ENCODE measurements around the gene LDLRAD4. TPM values are rescaled to one million over a fixed set of nuclear protein-coding genes. Genes with fewer than 3 reads are reported as not detected.

The LDLRAD4 gene
- total RNA-seq, 2 donors from 2014 or later = 112 to 120 TPM

GRCh38 chr18:13405305-13406038, 186.9 kb downstream of the LDLRAD4 start:
- Mint-ChIP-seq H3K4me1 (peaks cover 19% of the 10 kb centered on the region), H3K27me3 (no peaks in the 10 kb centered on the region), H3K4me3 (no peak overlapping the region), H3K36me3 (ENCODE audit: low read depth) (peaks cover 5% of the 10 kb centered on the region), H3K27ac (no peak overlapping the region)
- ATAC-seq (no peak), DNase-seq (no peak)
- no peaks in the 10 kb centered on the region for H3K9me3 ChIP-seq (ENCODE audit: control insufficient read depth, low read length, poor library complexity, severe bottlenecking)

- Mint-ChIP-seq H3K27ac (no peak overlapping the region), H3K4me3 (no peak overlapping the region), H3K27me3 (no peaks in the 10 kb centered on the region), H3K36me3 (ENCODE audit: low read depth) (peaks cover 5% of the 10 kb centered on the region), H3K4me1 (peaks cover 15% of the 10 kb centered on the region)
- H3K9me3 ChIP-seq (ENCODE audit: control insufficient read depth, low read length, poor library complexity, severe bottlenecking) = no peaks in the 10 kb centered on the region
- ATAC-seq = no peak
- DNase-seq = no peak
These were observed 187.6 kb downstream of the LDLRAD4 start for GRCh38 chr18:13406049-13406615.

GRCh38 chr18:13406736-13407135, 188.2 kb downstream of the LDLRAD4 start:
- Mint-ChIP-seq H3K4me1 (peaks cover 15% of the 10 kb centered on the region), H3K4me3 (no peak overlapping the region), H3K27ac (no peak overlapping the region), H3K36me3 (ENCODE audit: low read depth) (peaks cover 5% of the 10 kb centered on the region), H3K27me3 (no peaks in the 10 kb centered on the region)
- no peaks in the 10 kb centered on the region for H3K9me3 ChIP-seq (ENCODE audit: control insufficient read depth, low read length, poor library complexity, severe bottlenecking)
- no peak for DNase-seq
- ATAC-seq = no peak

GRCh38 chr18:13407484-13407883, 188.9 kb downstream of the LDLRAD4 start:
- H3K36me3 Mint-ChIP-seq (ENCODE audit: low read depth) = peaks cover 5% of the 10 kb centered on the region
- H3K27me3 Mint-ChIP-seq = no peaks in the 10 kb centered on the region
- no peaks in the 10 kb centered on the region for H3K9me3 ChIP-seq (ENCODE audit: control insufficient read depth, low read length, poor library complexity, severe bottlenecking)
- no peak for DNase-seq
- peaks cover 14% of the 10 kb centered on the region for H3K4me1 Mint-ChIP-seq
- H3K27ac Mint-ChIP-seq = no peak overlapping the region
- ATAC-seq = no peak
- H3K4me3 Mint-ChIP-seq = no peak overlapping the region

- peak overlapping the region; percentile 83 for H3K27ac Mint-ChIP-seq
- no peaks in the 10 kb centered on the region for H3K9me3 ChIP-seq (ENCODE audit: control insufficient read depth, low read length, poor library complexity, severe bottlenecking)
These were observed 190.5 kb downstream of the LDLRAD4 start for GRCh38 chr18:13409026-13409425.

GRCh38 chr18:13409997-13410396, 191.4 kb downstream of the LDLRAD4 start:
- no peak overlapping the region for H3K4me3 Mint-ChIP-seq
- ATAC-seq (no peak), DNase-seq (no peak)
- H3K9me3 ChIP-seq (ENCODE audit: control insufficient read depth, low read length, poor library complexity, severe bottlenecking) = no peaks in the 10 kb centered on the region
- no peaks in the 10 kb centered on the region for H3K27me3 Mint-ChIP-seq
- no peak overlapping the region for H3K27ac Mint-ChIP-seq
- peaks cover 5% of the 10 kb centered on the region for H3K36me3 Mint-ChIP-seq (ENCODE audit: low read depth)
- H3K4me1 Mint-ChIP-seq = peaks cover 17% of the 10 kb centered on the region

More at GRCh38 chr18:13409026-13409425, 190.5 kb downstream of the LDLRAD4 start:
- Mint-ChIP-seq H3K4me1 (peaks cover 13% of the 10 kb centered on the region), H3K36me3 (ENCODE audit: low read depth) (peaks cover 5% of the 10 kb centered on the region), H3K4me3 (no peak overlapping the region), H3K27me3 (no peaks in the 10 kb centered on the region)
- no peak for ATAC-seq
- DNase-seq = no peak

GRCh38 chr18:13410471-13410870, 191.9 kb downstream of the LDLRAD4 start:
- ATAC-seq = no peak
- H3K9me3 ChIP-seq (ENCODE audit: control insufficient read depth, low read length, poor library complexity, severe bottlenecking) = no peaks in the 10 kb centered on the region
- Mint-ChIP-seq H3K27ac (no peak overlapping the region), H3K27me3 (no peaks in the 10 kb centered on the region), H3K4me1 (peaks cover 17% of the 10 kb centered on the region), H3K36me3 (ENCODE audit: low read depth) (peaks cover 5% of the 10 kb centered on the region), H3K4me3 (no peak overlapping the region)
- no peak for DNase-seq

- peaks cover 24% of the 10 kb centered on the region for H3K4me1 Mint-ChIP-seq
- no peak overlapping the region for H3K27ac Mint-ChIP-seq
- DNase-seq (no peak), ATAC-seq (no peak)
- H3K36me3 Mint-ChIP-seq (ENCODE audit: low read depth) = peaks cover 5% of the 10 kb centered on the region
- no peaks in the 10 kb centered on the region for H3K27me3 Mint-ChIP-seq
- H3K4me3 Mint-ChIP-seq = no peak overlapping the region
- no peaks in the 10 kb centered on the region for H3K9me3 ChIP-seq (ENCODE audit: control insufficient read depth, low read length, poor library complexity, severe bottlenecking)
These were observed 193.5 kb downstream of the LDLRAD4 start for GRCh38 chr18:13412017-13412416.

GRCh38 chr18:13412901-13413300, 194.3 kb downstream of the LDLRAD4 start:
- H3K9me3 ChIP-seq (ENCODE audit: control insufficient read depth, low read length, poor library complexity, severe bottlenecking) = no peaks in the 10 kb centered on the region
- Mint-ChIP-seq H3K4me1 (peaks cover 24% of the 10 kb centered on the region), H3K27me3 (no peaks in the 10 kb centered on the region), H3K27ac (peak overlapping the region; percentile 39), H3K4me3 (no peak overlapping the region), H3K36me3 (ENCODE audit: low read depth) (peaks cover 5% of the 10 kb centered on the region)
- ATAC-seq = no peak
- DNase-seq = no peak

GRCh38 chr18:13414102-13414501, 195.5 kb downstream of the LDLRAD4 start:
- ATAC-seq = no peak
- no peak for DNase-seq
- Mint-ChIP-seq H3K36me3 (ENCODE audit: low read depth) (peaks cover 5% of the 10 kb centered on the region), H3K27ac (peak overlapping the region; percentile 21), H3K4me3 (peak overlapping the region; percentile 45), H3K4me1 (peaks cover 23% of the 10 kb centered on the region), H3K27me3 (no peaks in the 10 kb centered on the region)
- no peaks in the 10 kb centered on the region for H3K9me3 ChIP-seq (ENCODE audit: control insufficient read depth, low read length, poor library complexity, severe bottlenecking)

- peaks cover 22% of the 10 kb centered on the region for H3K4me1 Mint-ChIP-seq
- H3K4me3 Mint-ChIP-seq = no peak overlapping the region
- H3K27ac Mint-ChIP-seq = peak overlapping the region; percentile 21
- H3K36me3 Mint-ChIP-seq (ENCODE audit: low read depth) = peaks cover 3% of the 10 kb centered on the region
- no peaks in the 10 kb centered on the region for H3K9me3 ChIP-seq (ENCODE audit: control insufficient read depth, low read length, poor library complexity, severe bottlenecking)
- DNase-seq = no peak
- ATAC-seq = no peak
- H3K27me3 Mint-ChIP-seq = no peaks in the 10 kb centered on the region
These were observed 196.0 kb downstream of the LDLRAD4 start for GRCh38 chr18:13414521-13414920.

GRCh38 chr18:13415736-13416135, 197.2 kb downstream of the LDLRAD4 start:
- H3K27me3 Mint-ChIP-seq = no peaks in the 10 kb centered on the region
- DNase-seq (no peak), ATAC-seq (peak; percentile 13)
- no peaks in the 10 kb centered on the region for H3K36me3 Mint-ChIP-seq (ENCODE audit: low read depth)
- peaks cover 16% of the 10 kb centered on the region for H3K4me1 Mint-ChIP-seq
- peak overlapping the region; percentile 60 for H3K27ac Mint-ChIP-seq
- no peak overlapping the region for H3K4me3 Mint-ChIP-seq
- H3K9me3 ChIP-seq (ENCODE audit: control insufficient read depth, low read length, poor library complexity, severe bottlenecking) = no peaks in the 10 kb centered on the region

GRCh38 chr18:13416208-13416607, 197.6 kb downstream of the LDLRAD4 start:
- H3K4me1 Mint-ChIP-seq = peaks cover 18% of the 10 kb centered on the region
- peak overlapping the region; percentile 60 for H3K27ac Mint-ChIP-seq
- H3K9me3 ChIP-seq (ENCODE audit: control insufficient read depth, low read length, poor library complexity, severe bottlenecking) = no peaks in the 10 kb centered on the region
- ATAC-seq = peak; percentile 24
- no peak for DNase-seq
- H3K27me3 Mint-ChIP-seq = no peaks in the 10 kb centered on the region
- no peaks in the 10 kb centered on the region for H3K36me3 Mint-ChIP-seq (ENCODE audit: low read depth)
- H3K4me3 Mint-ChIP-seq = peak overlapping the region; percentile 68

GRCh38 chr18:13416848-13417247, 198.3 kb downstream of the LDLRAD4 start:
- H3K9me3 ChIP-seq (ENCODE audit: control insufficient read depth, low read length, poor library complexity, severe bottlenecking) = no peaks in the 10 kb centered on the region
- H3K4me1 Mint-ChIP-seq = peaks cover 21% of the 10 kb centered on the region
- ATAC-seq (no peak), DNase-seq (no peak)
- no peak overlapping the region for H3K4me3 Mint-ChIP-seq
- H3K27me3 Mint-ChIP-seq = no peaks in the 10 kb centered on the region
- peak overlapping the region; percentile 60 for H3K27ac Mint-ChIP-seq
- H3K36me3 Mint-ChIP-seq (ENCODE audit: low read depth) = no peaks in the 10 kb centered on the region
